Caco-2 (cell line): Measurements from ENCODE around the gene EPO. TPM values are rescaled to one million over a fixed set of nuclear protein-coding genes. Genes with fewer than 3 reads are reported as not detected.

Experiments used
- BruUV-seq: library from RNA; stranded (reverse); fragments of 400-500 nt; replicated peaks from 2 replicates; lab custom pipeline; 2021; lab: Mats Ljungman, UMichigan
- CTCF ChIA-PET: fragments of 300-600 bp; sonication (Branson Sonifier 250); formaldehyde crosslinking; loops from one replicate; lab custom pipeline; 2022; ENCODE audit warnings: antibody characterized with exemption; lab: Charles Lee
- POLR2A ChIA-PET: fragments of 300-600 bp; sonication (Branson Sonifier 250); formaldehyde crosslinking; loops from one replicate; lab custom pipeline; 2022; ENCODE audit warnings: antibody characterized with exemption; lab: Charles Lee
- DNase-seq, 2 experiments: peaks; one replicate each; pipeline versions ENCODE4 v3.0.0 to v3.0.0-alpha.2; 2020 to 2022
- H3K27me3 ChIP-seq: replicated peaks from 2 replicates; pipeline ENCODE4 v1.6.0; 2011; ENCODE audit warnings: low read length; ENCODE audit not compliant: control insufficient read depth, insufficient read depth
- H3K36me3 ChIP-seq: 2 replicates; pipeline ENCODE4 v1.5.1; 2011; ENCODE audit warnings: low read length; ENCODE audit not compliant: control insufficient read depth, insufficient read depth
- H3K4me1 ChIP-seq: fragments of 250-450 bp; sonication (Bioruptor Pico); 2 replicates; pipeline ENCODE4 v1.5.1; 2020; ENCODE audit warnings: mild to moderate bottlenecking
- H3K4me3 ChIP-seq: 2 replicates; pipeline ENCODE4 v1.5.1; 2011; ENCODE audit warnings: low read depth, mild to moderate bottlenecking, control low read depth, low read length
- H3K9me3 ChIP-seq: fragments of 250-450 bp; sonication (Bioruptor Pico); 2 replicates; pipeline ENCODE4 v1.5.1; 2020; ENCODE audit warnings: mild to moderate bottlenecking, moderate library complexity
- H3K27ac Mint-ChIP-seq: one replicate; pipeline ENCODE4 v1.8.0; 2022; ENCODE audit warnings: mixed read lengths; ENCODE audit not compliant: unreplicated experiment
- H3K27me3 Mint-ChIP-seq: one replicate; pipeline ENCODE4 v1.8.0; 2022; ENCODE audit warnings: mixed read lengths; ENCODE audit not compliant: insufficient read depth, unreplicated experiment
- H3K36me3 Mint-ChIP-seq: one replicate; pipeline ENCODE4 v1.8.0; 2022; ENCODE audit warnings: mild to moderate bottlenecking, mixed read lengths; ENCODE audit not compliant: insufficient read depth, unreplicated experiment
- H3K4me1 Mint-ChIP-seq: one replicate; pipeline ENCODE4 v1.8.0; 2022; ENCODE audit warnings: low read depth, mixed read lengths; ENCODE audit not compliant: unreplicated experiment
- H3K4me3 Mint-ChIP-seq: one replicate; pipeline ENCODE4 v1.8.0; 2022; ENCODE audit warnings: mild to moderate bottlenecking, moderate library complexity, mixed read lengths; ENCODE audit not compliant: unreplicated experiment
- H3K9me3 Mint-ChIP-seq: one replicate; pipeline ENCODE4 v1.8.0; 2022; ENCODE audit warnings: mixed read lengths; ENCODE audit not compliant: unreplicated experiment
- intact Hi-C: fragments of 100-400 bp; cut with micrococcal nuclease; formaldehyde crosslinking; loops from one replicate; pipeline ENCODE4 v1.10.0; 2022; ENCODE audit not compliant: unreplicated experiment
- total RNA-seq: library from RNA; stranded (reverse); gene quantifications from 2 replicates; pipeline ENCODE4 v1.2.3, GENCODE V29; 2022
- TF ChIP-seq, protein P1 (sequence below), 2 experiments: fragments of 200-600 bp in 1 of 2; IDR thresholded peaks; 1 replicate in 1 of 2; 2 replicates in 1 of 2; pipeline versions ENCODE4 v1.5.1 to v1.8.0; 2011 to 2022; ENCODE audit warnings: antibody characterized with exemption in 1 of 2, control low read depth in 1 of 2, inconsistent platforms in 1 of 2, low read depth in 1 of 2, low read length in 1 of 2, mild to moderate bottlenecking in 1 of 2, moderate library complexity in 1 of 2; ENCODE audit not compliant: insufficient read depth in 1 of 2, severe bottlenecking in 1 of 2, unreplicated experiment in 1 of 2

EPO gene
- total RNA-seq, 1 experiment from 2014 or later: 1.1 TPM

DNA sequence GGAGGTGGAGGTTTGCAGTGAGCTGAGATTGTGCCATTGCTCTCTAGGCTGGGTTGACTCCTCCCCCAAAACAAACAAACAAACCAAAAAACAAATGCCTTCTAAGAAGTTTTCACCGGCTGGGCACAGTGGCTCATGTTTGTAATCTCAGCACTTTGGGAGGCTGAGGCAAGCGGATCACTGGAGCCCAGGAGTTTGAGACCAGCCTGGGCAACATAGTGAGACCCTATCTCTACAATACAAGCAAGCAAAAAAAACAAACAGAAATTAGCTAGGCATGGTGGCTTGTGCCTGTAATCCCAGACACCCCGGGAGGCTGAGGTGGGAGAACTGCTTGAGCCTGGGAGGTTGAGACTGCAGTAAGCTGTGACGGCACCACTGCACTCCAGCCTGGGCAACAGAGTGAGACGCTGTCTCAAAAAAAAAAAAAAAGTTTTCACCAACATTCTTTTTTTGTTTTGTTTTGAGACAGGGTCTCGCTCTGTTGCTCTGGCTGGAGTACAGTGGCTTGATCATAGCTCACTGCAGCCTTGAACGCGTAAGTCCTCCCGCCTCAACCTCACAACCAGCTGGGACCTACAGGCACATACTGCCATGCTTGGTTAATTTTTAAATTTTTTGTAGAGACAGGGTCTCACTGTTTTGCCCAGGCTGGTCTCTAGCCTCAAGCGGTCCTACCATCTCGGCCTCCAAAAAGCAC is 11.8 kb downstream of the EPO start:
- Mint-ChIP-seq H3K4me1 (no peaks in the 10 kb centered on the region), H3K9me3 (no peaks in the 10 kb centered on the region), H3K36me3 (no peaks in the 10 kb centered on the region), H3K4me3 (no peak overlapping the region), H3K27me3 (peaks cover 3% of the 10 kb centered on the region), H3K27ac (no peak overlapping the region)
- TF ChIP-seq, protein P1, sequence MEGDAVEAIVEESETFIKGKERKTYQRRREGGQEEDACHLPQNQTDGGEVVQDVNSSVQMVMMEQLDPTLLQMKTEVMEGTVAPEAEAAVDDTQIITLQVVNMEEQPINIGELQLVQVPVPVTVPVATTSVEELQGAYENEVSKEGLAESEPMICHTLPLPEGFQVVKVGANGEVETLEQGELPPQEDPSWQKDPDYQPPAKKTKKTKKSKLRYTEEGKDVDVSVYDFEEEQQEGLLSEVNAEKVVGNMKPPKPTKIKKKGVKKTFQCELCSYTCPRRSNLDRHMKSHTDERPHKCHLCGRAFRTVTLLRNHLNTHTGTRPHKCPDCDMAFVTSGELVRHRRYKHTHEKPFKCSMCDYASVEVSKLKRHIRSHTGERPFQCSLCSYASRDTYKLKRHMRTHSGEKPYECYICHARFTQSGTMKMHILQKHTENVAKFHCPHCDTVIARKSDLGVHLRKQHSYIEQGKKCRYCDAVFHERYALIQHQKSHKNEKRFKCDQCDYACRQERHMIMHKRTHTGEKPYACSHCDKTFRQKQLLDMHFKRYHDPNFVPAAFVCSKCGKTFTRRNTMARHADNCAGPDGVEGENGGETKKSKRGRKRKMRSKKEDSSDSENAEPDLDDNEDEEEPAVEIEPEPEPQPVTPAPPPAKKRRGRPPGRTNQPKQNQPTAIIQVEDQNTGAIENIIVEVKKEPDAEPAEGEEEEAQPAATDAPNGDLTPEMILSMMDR (IDR thresholded peaks at IDR 0.05; ENCODE audit: insufficient read depth in 1 of 2, low read depth in 1 of 2, low read length in 1 of 2, severe bottlenecking in 1 of 2, unreplicated experiment in 1 of 2): no peak
- Histone ChIP-seq H3K27me3 (no peaks in the 10 kb centered on the region), H3K4me3 (no peak overlapping the region), H3K36me3 (no peaks in the 10 kb centered on the region), H3K9me3 (no peaks in the 10 kb centered on the region), H3K4me1 (no peaks in the 10 kb centered on the region)
- DNase-seq: no peak
- POLR2A ChIA-PET: no interaction called here
- BruUV-seq: no TSS peak
- CTCF ChIA-PET: interaction anchor here (0.6 to 0.7 kb wide), 2 partner anchors 27 to 122 kb away, joined by 3 to 7 read pairs; no protein-coding TSS in a partner anchor
- intact Hi-C loops: no loop called here

DNA sequence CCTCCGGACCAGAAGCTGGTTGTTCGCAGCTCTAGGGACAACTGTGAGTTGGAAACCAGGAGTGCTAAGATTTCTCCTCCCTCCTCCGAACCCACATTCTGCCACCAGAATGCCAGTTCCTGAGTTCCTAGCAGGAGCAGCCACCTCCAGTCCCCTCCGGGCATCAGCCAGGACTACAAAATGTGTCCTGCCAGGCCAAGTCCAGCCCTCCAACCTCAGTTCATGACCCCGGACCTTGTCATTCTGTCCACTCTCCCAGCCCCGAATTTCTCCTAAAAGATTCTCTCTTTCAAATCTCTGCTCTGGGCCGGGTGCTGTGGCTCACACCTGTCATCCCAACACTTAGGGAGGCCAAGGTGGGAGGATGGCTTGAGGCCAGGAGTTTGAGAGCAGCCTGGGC is 15.5 kb downstream of the EPO start:
- Mint-ChIP-seq H3K27ac (no peak overlapping the region), H3K9me3 (no peaks in the 10 kb centered on the region), H3K4me3 (no peak overlapping the region), H3K36me3 (no peaks in the 10 kb centered on the region), H3K27me3 (peaks cover 3% of the 10 kb centered on the region), H3K4me1 (no peaks in the 10 kb centered on the region)
- TF ChIP-seq, protein P1 (IDR thresholded peaks at IDR 0.05; ENCODE audit: insufficient read depth in 1 of 2, low read depth in 1 of 2, low read length in 1 of 2, severe bottlenecking in 1 of 2, unreplicated experiment in 1 of 2): no peak
- no peaks in the 10 kb centered on the region for H3K27me3 ChIP-seq
- H3K36me3 ChIP-seq: no peaks in the 10 kb centered on the region
- CTCF ChIA-PET: no interaction called here
- H3K4me3 ChIP-seq: no peak overlapping the region
- no peaks in the 10 kb centered on the region for H3K4me1 ChIP-seq
- intact Hi-C loops: no loop called here
- POLR2A ChIA-PET: no interaction called here
- H3K9me3 ChIP-seq: no peaks in the 10 kb centered on the region
- BruUV-seq: no TSS peak
- no peak for DNase-seq

DNA sequence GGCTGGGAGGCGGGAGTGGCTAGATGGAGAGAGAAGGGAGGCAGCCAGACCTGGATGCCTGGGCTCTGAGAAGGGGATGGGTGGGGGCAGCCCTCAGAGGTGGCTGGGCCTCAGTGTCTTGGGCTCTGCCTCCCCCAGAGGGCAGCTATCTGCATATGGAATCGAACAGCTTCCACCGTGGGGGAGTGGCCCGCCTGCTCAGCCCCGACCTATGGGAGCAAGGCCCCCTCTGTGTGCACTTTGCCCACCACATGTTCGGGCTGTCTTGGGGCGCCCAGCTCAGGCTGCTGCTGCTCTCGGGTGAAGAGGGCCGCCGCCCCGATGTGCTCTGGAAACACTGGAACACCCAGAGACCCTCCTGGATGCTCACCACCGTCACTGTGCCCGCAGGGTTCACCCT is 16.4 kb downstream of the EPO start:
- no peaks in the 10 kb centered on the region for H3K4me1 ChIP-seq
- H3K36me3 ChIP-seq: no peaks in the 10 kb centered on the region
- no peak overlapping the region for H3K4me3 ChIP-seq
- peaks cover 3% of the 10 kb centered on the region for H3K27me3 Mint-ChIP-seq
- no peaks in the 10 kb centered on the region for H3K4me1 Mint-ChIP-seq
- ChIA-PET CTCF (no interaction called here), POLR2A (no interaction called here)
- no peaks in the 10 kb centered on the region for H3K9me3 Mint-ChIP-seq
- intact Hi-C loops: no loop called here
- no peak overlapping the region for H3K4me3 Mint-ChIP-seq
- H3K27me3 ChIP-seq: no peaks in the 10 kb centered on the region
- no peaks in the 10 kb centered on the region for H3K36me3 Mint-ChIP-seq
- no peak for DNase-seq
- TF ChIP-seq, protein P1 (IDR thresholded peaks at IDR 0.05; ENCODE audit: insufficient read depth in 1 of 2, low read depth in 1 of 2, low read length in 1 of 2, severe bottlenecking in 1 of 2, unreplicated experiment in 1 of 2): no peak
- no TSS peak for BruUV-seq
- no peaks in the 10 kb centered on the region for H3K9me3 ChIP-seq
- no peak overlapping the region for H3K27ac Mint-ChIP-seq
